Measurements from ENCODE around the gene ARL16. TPM values are rescaled to one million over a fixed set of nuclear protein-coding genes. Genes with fewer than 3 reads are reported as not detected.

ARL16 gene
- total RNA-seq, 1 donor from 2014 or later: 53.7 TPM

GRCh38 chr17:81660441-81660840 is 23.2 kb downstream of the ARL16 start:
- no peaks in the 10 kb centered on the region for H3K9me3 Mint-ChIP-seq
- H3K4me3 Mint-ChIP-seq: peak overlapping the region; percentile 47
- H3K4me1 Mint-ChIP-seq: no peaks in the 10 kb centered on the region
- no peaks in the 10 kb centered on the region for H3K36me3 Mint-ChIP-seq (ENCODE audit: low read depth)
- H3K27ac Mint-ChIP-seq (ENCODE audit: unreplicated experiment): no peak overlapping the region
- DNase-seq (ENCODE audit: low read depth, low spot score): no peak
- no peaks in the 10 kb centered on the region for H3K27me3 Mint-ChIP-seq (ENCODE audit: low read depth)
- TF ChIP-seq CTCF (conservative IDR thresholded peaks at IDR 0.05): no peak

DNA sequence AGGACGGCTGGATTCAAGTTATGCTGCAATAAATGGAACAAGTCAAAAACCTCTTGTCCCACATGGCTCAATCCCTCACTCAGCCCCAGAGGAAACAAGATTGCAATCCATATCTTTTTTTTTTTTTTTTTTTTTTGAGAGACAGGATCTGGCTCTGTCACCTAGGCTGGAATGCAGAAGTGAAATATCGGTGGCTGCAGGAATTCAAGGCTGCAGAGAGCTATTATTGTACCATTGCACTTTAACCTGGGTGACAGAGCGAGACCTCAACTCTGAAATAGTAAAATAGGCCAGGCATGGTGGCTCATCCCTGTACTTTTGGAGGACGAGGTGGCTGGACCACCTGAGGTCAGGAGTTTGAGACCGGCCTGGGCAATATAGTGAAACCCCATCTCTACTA is 24.6 kb downstream of the ARL16 start:
- Mint-ChIP-seq H3K4me3 (no peak overlapping the region), H3K4me1 (no peaks in the 10 kb centered on the region), H3K9me3 (no peaks in the 10 kb centered on the region), H3K36me3 (ENCODE audit: low read depth) (no peaks in the 10 kb centered on the region), H3K27ac (ENCODE audit: unreplicated experiment) (no peak overlapping the region), H3K27me3 (ENCODE audit: low read depth) (no peaks in the 10 kb centered on the region)
- TF ChIP-seq CTCF (conservative IDR thresholded peaks at IDR 0.05): no peak
- no peak for DNase-seq (ENCODE audit: low read depth, low spot score)

GRCh38 chr17:81656835-81657234 is 26.8 kb downstream of the ARL16 start:
- no peak for TF ChIP-seq CTCF (conservative IDR thresholded peaks at IDR 0.05)
- no peak overlapping the region for H3K27ac Mint-ChIP-seq (ENCODE audit: unreplicated experiment)
- H3K36me3 Mint-ChIP-seq (ENCODE audit: low read depth): no peaks in the 10 kb centered on the region

GRCh38 chr17:81656118-81656743 is 27.4 kb downstream of the ARL16 start, which contains the start of gene PDE6G:
Gene PDE6G, minus strand, starts transcription at chr17:81656542. Its CDS starts 3,237 bp downstream, at chr17:81653305.
- Mint-ChIP-seq H3K4me1 (peaks cover 11% of the 10 kb centered on the region), H3K27ac (ENCODE audit: unreplicated experiment) (no peak within 1 kb of the TSS), H3K36me3 (ENCODE audit: low read depth) (no peaks in the 10 kb centered on the region), H3K4me3 (no peak within 1 kb of the TSS), H3K27me3 (ENCODE audit: low read depth) (no peaks in the 10 kb centered on the region), H3K9me3 (no peaks in the 10 kb centered on the region)
- DNase-seq (ENCODE audit: low read depth, low spot score): no peak
- no peak for TF ChIP-seq CTCF (conservative IDR thresholded peaks at IDR 0.05)

More at GRCh38 chr17:81656835-81657234, 26.8 kb downstream of the ARL16 start:
- H3K9me3 Mint-ChIP-seq: no peaks in the 10 kb centered on the region
- no peaks in the 10 kb centered on the region for H3K27me3 Mint-ChIP-seq (ENCODE audit: low read depth)
- H3K4me3 Mint-ChIP-seq: no peak overlapping the region
- no peak for DNase-seq (ENCODE audit: low read depth, low spot score)
- H3K4me1 Mint-ChIP-seq: peaks cover 8% of the 10 kb centered on the region

GRCh38 chr17:81655378-81656117 is 28.0 kb downstream of the ARL16 start:
- Mint-ChIP-seq H3K36me3 (ENCODE audit: low read depth) (no peaks in the 10 kb centered on the region), H3K4me3 (no peak overlapping the region), H3K9me3 (no peaks in the 10 kb centered on the region), H3K27me3 (ENCODE audit: low read depth) (no peaks in the 10 kb centered on the region), H3K27ac (ENCODE audit: unreplicated experiment) (no peak overlapping the region), H3K4me1 (peaks cover 11% of the 10 kb centered on the region)
- DNase-seq (ENCODE audit: low read depth, low spot score): no peak
- no peak for TF ChIP-seq CTCF (conservative IDR thresholded peaks at IDR 0.05)

Data from neural crest cell (in vitro differentiated cells).